Jurkat, Clone E6-1 (cell line): ENCODE measurements around the gene STARD10.

Source experiments
- DNase-seq: peaks from one replicate; pipeline ENCODE4 v3.0.0-alpha.2; 2011; ENCODE audit warnings: low read depth, low spot score
- H3K4me3 ChIP-seq: 2 replicates; pipeline ENCODE4 v1.5.1; 2011; ENCODE audit warnings: mild to moderate bottlenecking, low read length, control low read depth, moderate library complexity

The STARD10 gene

GRCh38 chr11:72740060-72740424, 53.8 kb downstream of the STARD10 start:
- no peak for DNase-seq
- no peak overlapping the region for H3K4me3 ChIP-seq

DNA sequence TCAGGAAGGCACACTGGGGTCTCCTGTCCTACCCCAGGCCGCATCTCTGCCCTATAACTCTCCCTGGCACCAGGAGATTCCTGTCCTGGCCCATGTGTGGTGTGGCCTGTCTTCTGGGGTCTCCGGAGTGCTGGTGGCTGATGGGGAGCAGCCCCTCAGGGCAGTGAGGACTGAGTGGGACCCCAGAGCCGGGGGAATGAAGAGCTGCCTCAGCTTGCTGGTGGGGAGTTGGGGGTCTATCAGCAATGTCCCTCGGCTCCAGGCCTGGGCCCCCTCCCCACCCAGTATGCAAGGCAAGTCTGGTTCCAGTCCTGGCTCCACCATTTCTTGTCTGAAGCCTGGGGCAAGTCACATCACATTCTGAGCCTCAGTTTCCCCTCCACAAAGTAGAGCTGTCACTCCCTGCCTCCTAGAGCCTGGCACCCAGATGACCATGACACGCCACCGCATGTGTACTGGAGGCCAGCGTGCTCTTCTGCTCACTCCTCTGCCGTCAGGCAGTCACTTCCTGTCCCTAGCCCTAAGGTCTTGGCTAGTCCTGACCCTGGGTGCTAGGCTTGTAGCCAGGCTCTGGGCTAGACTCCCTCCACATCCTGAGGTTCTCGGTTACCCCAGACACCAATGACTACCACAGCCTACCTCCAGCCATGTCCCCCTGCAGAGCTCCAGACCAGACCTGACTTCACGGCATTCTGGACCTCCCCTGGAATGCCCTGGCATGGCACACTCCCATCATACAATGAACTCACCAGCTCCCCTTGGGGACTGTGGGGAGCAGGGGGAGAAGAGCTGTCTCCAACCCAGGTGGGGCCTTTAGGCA, 54.4 kb downstream of the STARD10 start:
- no peak for DNase-seq
- no peak overlapping the region for H3K4me3 ChIP-seq

DNA sequence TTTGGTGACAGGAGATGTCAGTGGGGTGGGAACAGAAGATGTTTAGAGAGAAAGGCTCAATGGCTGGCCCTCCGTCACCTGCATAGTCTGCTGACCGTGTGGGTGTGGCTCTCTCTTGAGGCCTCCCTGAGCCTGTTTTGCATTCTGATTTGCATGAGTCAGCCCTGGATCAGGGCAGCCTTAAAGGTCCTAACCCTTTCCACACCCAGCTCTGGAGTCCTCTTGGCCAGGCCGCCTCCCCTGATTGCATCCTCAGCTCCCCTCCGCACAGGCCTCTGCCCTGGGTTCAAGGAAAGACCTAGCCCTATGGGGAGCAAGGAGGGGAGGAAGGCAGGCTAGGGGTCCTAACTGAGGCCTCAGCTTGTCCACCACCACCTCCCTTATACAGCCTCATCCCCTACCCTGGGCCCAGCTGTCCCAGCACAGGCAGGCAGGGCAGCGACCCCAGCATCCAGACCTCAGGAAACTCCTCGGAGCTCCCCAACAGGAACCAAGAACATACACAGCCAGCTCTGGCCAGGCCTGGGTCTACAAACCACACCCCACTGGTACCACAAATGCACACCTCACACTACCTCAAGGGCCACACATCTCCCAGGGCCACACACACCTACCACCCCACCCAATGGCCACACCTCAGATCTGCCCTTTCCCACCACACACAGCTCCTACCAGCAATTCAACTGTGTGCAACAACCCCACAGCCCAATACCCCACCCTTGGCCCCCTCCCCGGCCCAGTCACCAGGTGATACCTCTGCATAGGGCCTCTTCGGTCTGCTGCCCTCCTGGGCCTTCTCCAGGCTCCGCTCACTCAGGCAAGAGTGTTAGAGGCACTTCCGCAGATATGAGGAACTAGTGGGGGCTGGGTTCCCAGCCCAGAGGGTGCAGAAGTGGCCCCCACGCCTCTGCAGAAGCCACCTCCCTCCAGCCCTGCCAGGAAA, 55.4 kb downstream of the STARD10 start:
- no peak overlapping the region for H3K4me3 ChIP-seq

DNA sequence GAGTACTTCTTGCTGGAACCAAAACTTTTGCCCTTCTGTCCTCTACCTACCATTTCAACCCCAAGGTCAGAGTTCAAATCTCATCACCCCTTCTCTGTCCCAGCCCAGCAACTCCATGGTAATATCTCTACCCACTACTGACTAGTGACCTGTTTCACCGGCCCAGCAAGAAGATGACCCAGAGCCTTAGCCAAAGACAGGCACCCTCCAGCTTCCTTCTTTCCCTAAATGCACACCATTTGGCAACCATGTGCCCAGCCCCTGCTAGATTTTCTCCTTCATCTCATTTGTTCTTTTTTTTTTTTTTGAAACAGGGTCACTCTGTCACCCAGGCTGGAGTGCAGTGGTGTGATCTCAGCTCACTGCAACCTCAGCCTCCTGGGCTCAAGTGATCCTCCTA, 56.5 kb downstream of the STARD10 start:
- no peak overlapping the region for H3K4me3 ChIP-seq
- DNase-seq, result no peak

More for the DNA sequence above, 55.4 kb downstream of the STARD10 start:
- DNase-seq, result no peak

DNA sequence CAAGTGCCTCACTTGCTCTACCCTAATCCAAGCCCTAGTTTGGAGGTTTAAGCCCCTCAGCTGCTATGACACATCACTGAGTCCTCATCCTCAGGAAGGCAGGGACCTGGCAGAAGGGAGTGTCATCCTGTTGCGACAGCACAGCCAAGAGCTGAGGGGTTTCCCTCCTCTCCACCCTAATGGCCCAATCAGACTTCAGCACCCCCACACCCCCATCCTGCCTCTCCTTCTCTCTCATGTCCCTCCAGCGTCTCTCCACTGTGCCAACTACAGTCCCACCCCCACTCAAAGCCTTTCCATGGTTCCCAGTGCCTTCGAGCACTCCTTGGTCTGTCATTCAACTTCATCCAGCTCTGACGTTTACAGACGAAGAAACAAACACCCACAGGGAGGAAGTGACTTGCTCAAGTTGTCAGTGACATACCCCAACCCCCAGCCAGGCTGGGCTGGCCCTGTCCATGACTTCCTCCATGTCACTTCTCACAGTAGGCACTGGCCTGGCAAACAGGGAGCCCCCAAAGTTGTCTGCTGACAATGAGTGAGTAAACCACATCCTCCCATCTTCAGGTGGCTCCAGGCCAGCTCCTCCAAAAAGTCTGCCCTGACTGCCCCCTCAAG, 57.3 kb downstream of the STARD10 start:
- DNase-seq, result peak; percentile 65

DNA sequence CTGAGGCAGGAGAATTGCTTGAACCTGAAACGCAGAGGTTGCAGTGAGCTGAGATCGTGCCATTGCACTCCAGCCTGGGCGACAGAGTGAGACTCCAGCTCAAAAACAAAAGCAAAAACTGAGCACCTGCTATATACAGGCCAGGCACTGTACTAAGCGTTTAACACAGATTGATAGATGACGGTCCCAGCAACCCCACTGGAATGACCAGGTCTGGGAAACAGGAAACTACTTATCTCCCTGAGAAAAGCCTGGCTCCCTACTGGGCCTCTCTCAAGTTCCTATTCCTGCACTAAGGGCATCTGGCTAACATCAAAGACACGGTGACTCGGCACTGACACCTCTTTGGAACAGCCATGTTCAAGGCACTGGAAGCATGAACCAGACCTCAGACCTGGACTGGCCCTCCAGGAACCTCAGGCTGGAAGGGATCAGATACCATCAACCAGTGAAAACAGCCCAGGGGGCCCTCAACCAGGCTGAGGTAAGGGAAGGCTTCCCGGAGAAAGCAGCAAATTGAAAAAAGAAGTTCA, 58.3 kb downstream of the STARD10 start:
- H3K4me3 ChIP-seq, result no peak overlapping the region
- DNase-seq, result no peak

More for the DNA sequence above, 57.3 kb downstream of the STARD10 start:
- H3K4me3 ChIP-seq, result no peak overlapping the region

DNA sequence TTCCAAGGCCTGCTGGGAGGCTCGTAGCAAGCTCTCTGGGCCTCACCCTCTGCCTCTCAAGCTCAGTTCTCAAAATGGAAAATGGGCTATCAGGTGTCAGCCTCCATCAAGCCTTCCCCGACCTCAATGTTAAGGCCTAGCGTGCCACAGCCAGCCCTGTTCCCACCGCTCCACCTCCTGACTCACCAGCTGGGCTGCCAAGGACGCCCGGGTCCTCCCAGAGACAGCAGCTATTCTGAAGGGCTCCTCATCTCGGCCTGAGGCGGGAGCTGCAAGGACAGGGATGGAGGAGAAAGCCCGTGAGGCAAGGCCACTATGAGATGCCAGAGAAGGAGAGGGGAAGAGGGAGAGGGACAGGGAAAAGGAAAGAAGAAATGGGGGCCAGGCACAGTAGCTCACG, 61.5 kb downstream of the STARD10 start:
- DNase-seq, result no peak
- no peak overlapping the region for H3K4me3 ChIP-seq

DNA sequence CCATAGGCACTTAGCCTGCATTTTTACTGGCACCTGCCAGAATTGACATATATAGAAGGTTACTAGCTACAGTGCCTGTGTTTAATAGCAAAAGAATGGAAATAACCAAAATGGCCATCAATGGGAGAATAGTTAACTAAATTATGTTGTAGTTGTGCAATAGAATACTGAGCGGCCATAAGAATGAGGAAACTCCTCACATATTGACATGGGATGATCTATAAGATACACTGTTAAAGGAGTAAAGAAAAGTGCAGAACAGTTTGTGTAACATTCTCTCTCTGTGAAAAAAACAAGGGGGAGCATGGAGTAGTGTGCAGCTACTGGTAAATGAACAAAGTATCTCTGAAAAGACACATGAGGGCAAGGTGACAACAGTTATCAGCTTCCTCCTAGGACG, 63.1 kb downstream of the STARD10 start:
- H3K4me3 ChIP-seq, result no peak overlapping the region
- no peak for DNase-seq

- no peak overlapping the region for H3K4me3 ChIP-seq
- DNase-seq, result no peak
Observed at GRCh38 chr11:72730243-72730642, 63.6 kb downstream of the STARD10 start.

GRCh38 chr11:72727521-72727920, 66.3 kb downstream of the STARD10 start:
- DNase-seq, result no peak
- H3K4me3 ChIP-seq, result no peak overlapping the region

DNA sequence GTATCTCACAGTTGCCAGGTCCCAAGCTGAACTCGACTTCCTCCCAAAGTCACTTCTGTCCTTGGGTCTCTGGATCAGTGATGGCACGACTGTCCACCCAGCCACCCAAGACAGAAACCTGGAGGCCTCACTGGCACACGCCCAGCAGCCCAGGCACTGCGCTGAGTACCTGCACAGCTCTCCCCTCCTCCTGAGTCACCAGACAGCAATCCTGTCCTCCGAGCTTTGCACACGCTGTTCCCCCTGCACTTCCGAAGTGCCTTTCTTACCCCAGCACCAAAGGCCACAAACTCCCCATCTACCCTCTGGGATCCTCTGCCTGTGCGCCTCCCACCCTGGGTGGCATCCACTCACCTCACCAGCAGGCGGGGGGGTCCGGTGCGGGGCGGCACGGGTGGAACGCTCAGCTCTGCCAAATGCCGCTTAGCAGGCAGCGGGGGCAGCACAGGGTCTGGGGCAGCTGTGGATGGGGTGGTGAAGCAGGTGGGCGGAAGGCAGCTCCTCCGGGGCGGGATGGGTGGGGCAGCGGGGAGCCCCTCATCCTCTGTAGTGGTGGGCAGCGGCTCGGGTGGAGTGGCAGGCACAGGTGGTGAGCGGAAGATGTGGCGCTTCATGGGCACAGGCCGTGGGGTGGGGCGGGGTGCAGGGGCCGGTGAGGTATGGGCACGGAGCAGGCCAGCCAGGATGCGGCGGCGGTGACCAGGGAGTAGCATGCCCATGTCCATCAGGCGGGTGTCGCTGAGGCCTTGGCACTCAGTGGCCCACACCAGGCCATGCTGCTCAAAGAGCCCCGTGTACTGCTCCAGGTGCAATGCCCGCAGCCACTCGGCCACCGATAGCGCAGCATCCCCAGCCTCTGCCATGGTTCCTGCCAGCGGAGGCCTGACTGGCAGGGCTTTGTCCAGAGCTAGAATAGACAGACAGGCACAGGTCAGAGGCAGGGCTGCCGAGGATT, 67.3 kb downstream of the STARD10 start:
- DNase-seq, result no peak
- H3K4me3 ChIP-seq, result no peak overlapping the region

DNA sequence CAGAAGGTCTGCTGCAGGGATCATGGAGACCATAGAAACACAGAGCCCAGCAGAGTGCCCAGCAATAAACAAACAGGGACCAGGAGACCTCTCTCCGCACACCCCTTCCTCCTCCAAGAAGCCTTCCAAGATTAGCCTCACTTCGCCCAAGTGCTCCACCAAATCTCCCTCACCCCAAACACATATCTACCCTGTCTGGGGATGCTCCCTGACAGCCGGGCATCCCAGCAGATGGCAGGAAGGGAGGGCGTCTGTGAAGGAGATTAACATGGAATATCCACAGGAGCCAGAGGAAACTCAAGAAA, 68.2 kb downstream of the STARD10 start:
- H3K4me3 ChIP-seq, result no peak overlapping the region
- no peak for DNase-seq

- H3K4me3 ChIP-seq, result no peak overlapping the region
- DNase-seq, result peak; percentile 86
Observed at GRCh38 chr11:72724851-72725723, 68.8 kb downstream of the STARD10 start.

DNA sequence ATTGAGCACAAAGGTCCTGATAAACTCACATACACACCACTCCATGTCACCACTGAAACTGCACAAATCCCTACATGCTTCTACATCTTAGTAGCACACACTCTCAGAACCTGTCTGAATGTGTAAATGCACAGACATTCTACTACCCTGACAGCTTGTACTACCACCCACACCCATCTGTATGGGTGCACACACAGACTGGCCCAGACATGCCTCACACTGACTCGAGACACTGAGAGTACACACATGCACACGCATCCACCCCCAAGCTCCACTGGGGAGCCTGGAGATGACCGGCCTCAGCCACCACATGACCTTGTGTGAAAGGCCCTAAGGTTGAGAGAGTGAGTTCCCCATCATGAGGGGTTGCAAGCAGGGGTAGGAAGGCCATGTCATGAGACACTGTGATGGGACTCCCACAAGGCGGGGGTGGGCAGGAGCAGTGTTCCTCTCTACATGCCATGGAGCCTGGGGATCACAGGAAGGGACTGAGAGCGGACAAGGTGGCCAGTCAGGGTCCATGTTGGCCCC, 69.8 kb downstream of the STARD10 start:
- H3K4me3 ChIP-seq, result no peak overlapping the region
- DNase-seq, result no peak

DNA sequence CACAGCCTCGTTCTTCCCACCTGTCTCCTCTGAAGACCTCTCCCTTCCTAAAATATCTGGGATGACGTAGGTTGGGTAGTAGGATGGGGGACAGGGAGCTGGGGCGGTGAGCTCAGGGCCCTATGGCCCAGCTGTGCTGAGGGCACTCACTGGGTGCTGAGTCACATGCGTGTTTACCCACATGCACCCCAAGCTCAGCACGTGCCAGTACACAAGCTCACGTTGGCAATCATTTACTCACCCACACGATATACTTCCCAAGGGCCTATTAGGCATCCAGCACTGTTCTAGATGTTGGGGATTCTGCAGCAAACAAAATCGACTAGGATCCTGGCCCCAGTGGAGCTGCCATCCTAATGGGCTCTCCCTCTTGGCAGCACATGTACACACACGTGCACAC, 70.3 kb downstream of the STARD10 start:
- H3K4me3 ChIP-seq, result no peak overlapping the region
- DNase-seq, result no peak

DNA sequence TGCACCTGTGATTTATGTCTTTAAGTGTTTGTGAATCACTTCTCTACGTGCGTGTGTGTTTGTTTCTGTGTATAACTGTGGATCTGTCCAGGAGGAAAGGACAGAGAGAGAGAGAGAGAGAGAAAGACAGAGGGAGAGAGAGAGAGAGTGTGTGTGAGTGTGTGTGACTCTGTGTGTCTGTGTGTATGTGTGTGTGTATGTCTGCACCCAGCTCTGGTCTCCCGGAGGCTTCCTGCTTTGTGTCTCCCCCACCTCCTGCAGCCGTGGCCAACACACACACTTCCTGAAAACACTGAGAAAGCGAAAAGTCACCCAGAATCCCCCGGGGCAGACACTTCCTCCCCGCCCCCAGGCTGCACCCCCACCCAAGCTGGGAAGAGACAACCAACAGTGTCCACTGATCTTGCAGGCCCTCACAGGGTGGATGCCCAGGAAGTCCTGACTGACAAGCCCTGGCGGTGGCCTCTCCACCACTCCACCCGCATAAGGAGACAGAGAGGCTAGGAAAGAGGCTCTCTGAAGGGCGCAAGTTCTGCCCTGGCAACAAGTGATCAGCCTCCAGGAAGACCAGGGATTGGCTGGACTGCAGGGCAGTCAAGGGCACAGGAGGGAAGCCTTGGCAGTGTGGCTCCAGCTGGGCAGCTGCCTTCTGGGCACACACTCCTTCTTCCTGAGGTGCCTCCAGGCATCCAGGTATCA, 71.6 kb downstream of the STARD10 start:
- H3K4me3 ChIP-seq, result peak overlapping the region; percentile 55
- DNase-seq, result peak; percentile 92

GRCh38 chr11:72721689-72722049, 72.2 kb downstream of the STARD10 start:
- H3K4me3 ChIP-seq, result peak overlapping the region; percentile 55
- DNase-seq, result no peak
